ENCODE measurements around the gene LHX3. TPM values are rescaled to one million over a fixed set of nuclear protein-coding genes. Genes with fewer than 3 reads are reported as not detected.

LHX3 gene
- total RNA-seq, 6 experiments from 2014 or later: not detected

DNA sequence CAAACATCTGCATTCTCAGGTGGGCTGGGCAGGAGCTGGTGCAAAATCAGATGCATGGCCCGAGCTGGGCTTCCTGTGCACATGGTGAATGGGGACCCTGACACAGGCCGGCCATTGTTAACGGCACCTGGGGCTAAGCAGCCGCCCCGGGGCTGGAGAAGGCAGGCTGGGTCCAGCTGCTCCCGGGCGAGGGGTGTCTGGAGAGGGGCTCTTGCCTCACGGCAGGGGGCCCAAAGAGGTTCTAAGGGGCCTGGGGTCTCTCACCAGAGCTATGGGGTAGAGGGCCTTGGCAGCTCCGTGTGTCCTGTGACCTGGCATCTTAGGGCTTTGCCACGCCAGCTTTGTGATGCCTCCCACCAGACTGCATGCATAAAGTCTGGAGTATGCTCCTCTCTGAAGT, 45.7 kb upstream of the LHX3 start:
- peaks cover 9% of the 10 kb centered on the region for H3K4me1 Mint-ChIP-seq (ENCODE audit: low read depth)
- no peak overlapping the region for H3K27ac Mint-ChIP-seq
- H3K9me3 Mint-ChIP-seq: no peaks in the 10 kb centered on the region
- peaks cover 23% of the 10 kb centered on the region for H3K27me3 Mint-ChIP-seq (ENCODE audit: insufficient read depth)
- no peak overlapping the region for H3K4me3 Mint-ChIP-seq
- DNase-seq: no peak
- no peaks in the 10 kb centered on the region for H3K36me3 Mint-ChIP-seq (ENCODE audit: low read depth)
- TF ChIP-seq, protein P1, sequence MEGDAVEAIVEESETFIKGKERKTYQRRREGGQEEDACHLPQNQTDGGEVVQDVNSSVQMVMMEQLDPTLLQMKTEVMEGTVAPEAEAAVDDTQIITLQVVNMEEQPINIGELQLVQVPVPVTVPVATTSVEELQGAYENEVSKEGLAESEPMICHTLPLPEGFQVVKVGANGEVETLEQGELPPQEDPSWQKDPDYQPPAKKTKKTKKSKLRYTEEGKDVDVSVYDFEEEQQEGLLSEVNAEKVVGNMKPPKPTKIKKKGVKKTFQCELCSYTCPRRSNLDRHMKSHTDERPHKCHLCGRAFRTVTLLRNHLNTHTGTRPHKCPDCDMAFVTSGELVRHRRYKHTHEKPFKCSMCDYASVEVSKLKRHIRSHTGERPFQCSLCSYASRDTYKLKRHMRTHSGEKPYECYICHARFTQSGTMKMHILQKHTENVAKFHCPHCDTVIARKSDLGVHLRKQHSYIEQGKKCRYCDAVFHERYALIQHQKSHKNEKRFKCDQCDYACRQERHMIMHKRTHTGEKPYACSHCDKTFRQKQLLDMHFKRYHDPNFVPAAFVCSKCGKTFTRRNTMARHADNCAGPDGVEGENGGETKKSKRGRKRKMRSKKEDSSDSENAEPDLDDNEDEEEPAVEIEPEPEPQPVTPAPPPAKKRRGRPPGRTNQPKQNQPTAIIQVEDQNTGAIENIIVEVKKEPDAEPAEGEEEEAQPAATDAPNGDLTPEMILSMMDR (IDR thresholded peaks at IDR 0.05): no peak

DNA sequence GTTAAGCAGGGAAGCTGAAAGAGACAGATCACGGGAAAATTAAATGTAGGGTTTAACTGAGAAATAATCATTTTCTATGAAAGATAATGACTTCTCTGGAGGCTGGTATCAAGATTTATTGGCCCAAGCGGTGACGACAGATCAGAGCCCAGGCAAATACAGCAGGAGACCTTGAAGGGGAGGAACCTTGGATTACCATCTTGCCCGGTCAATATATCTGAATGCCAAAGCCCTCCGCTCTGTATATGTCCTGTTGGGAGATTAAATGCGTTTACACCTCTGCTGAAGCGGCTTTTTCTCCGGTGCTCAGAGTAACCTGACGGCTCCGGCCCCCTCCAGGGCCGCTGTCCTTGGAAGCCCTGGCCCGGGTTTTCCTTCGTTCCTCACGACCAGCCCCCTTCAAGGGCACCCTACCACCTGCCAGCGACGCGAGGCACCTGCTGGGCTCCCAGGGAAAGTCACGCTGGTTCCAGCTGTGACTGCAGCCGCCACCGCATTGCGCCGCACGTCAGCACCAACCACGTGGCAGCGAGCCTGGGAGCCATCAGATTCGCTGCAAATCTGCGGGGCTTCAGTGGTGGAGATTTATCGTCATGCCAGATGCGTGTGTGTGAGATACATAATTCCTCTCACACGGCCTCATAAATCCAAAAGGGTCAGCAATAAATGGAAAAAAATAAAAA, 45.1 kb upstream of the LHX3 start:
- Mint-ChIP-seq H3K9me3 (no peaks in the 10 kb centered on the region), H3K4me1 (ENCODE audit: low read depth) (peaks cover 5% of the 10 kb centered on the region), H3K27me3 (ENCODE audit: insufficient read depth) (peaks cover 23% of the 10 kb centered on the region), H3K36me3 (ENCODE audit: low read depth) (no peaks in the 10 kb centered on the region), H3K27ac (no peak overlapping the region), H3K4me3 (no peak overlapping the region)
- TF ChIP-seq, protein P1 (IDR thresholded peaks at IDR 0.05): no peak
- DNase-seq: no peak

DNA sequence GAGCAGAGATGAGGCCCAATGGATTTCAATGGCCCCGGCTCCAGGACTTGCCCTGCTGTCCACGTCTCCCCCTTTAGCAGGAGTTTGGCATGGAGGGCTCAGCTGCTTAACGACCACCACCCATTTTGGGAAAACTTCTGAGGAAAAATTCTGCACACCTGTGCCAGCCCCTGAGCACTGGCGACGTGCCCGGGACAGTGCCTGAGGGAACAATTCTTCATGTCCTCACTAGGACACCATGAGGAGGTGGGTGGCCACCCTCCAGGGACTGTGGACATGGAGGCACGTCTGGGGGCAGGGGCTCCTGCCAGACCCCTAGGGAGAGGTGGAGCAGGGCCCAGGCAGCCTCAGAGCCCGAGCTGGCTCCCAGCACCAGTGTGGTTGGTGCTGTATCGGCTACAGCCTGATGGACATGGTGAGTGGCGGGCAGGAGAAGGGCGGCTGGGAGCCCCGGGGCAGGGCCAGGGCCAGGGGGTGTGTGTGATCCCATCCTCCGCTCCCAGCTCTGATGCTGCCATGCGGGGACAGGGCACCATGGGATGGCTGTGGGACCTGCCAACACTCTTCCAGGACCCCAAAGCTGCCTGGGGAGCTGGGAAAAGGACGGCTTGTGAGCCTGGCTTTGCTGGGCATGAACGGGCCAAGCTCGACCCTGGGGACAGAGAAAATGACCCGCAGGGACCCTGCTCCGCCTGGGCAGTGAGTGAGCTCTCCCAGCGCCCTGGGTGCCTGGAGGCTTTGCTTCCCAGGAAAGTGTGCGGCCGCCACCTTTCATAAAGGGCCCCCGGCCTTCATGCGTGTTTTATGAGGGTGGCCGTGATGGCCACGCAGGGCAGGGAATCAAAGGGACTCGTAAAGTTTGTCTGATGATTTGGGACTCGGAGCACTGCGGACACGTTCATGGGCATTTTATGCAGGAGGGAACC, 44.3 kb upstream of the LHX3 start:
- peaks cover 23% of the 10 kb centered on the region for H3K27me3 Mint-ChIP-seq (ENCODE audit: insufficient read depth)
- DNase-seq: no peak
- no peaks in the 10 kb centered on the region for H3K9me3 Mint-ChIP-seq
- TF ChIP-seq, protein P1 (IDR thresholded peaks at IDR 0.05): no peak
- no peak overlapping the region for H3K27ac Mint-ChIP-seq
- H3K36me3 Mint-ChIP-seq (ENCODE audit: low read depth): no peaks in the 10 kb centered on the region
- peaks cover 10% of the 10 kb centered on the region for H3K4me1 Mint-ChIP-seq (ENCODE audit: low read depth)
- H3K4me3 Mint-ChIP-seq: no peak overlapping the region

DNA sequence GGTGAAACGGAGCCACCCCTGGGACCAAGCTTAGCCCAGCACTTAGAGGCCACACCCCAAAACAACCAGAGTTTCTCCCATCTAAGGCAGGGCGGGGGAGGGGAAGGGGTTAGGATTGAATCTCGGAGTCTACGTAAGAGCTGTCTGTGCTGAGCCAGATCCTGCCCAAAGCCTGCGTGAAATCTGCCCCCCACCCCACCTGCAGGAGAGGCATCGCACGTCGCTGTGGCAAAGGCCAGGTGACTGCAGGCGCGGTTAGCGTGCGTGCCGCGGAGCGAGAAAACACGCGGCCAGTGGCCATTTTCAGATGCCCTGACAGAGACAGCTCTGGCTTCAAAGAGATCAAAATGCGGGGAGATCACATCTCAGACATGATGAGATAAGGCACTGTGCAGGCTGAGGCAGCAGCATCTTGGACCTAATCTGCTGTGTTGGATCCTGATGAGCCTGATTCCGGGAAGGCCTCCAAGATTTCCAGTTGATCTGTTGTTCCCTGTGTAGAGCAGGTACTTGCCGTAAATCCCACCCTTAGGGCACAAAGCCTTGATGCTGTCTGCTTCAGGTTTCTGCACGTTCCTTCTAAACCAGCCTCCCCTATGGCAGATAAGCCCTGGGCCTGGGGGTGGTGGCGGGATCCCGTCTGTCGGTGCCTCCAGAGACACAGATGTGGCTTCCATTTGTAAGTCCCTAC, 43.2 kb upstream of the LHX3 start:
- H3K27ac Mint-ChIP-seq: no peak overlapping the region
- TF ChIP-seq, protein P1 (IDR thresholded peaks at IDR 0.05): no peak
- no peak for DNase-seq
- H3K4me3 Mint-ChIP-seq: no peak overlapping the region
- H3K4me1 Mint-ChIP-seq (ENCODE audit: low read depth): peaks cover 21% of the 10 kb centered on the region
- H3K9me3 Mint-ChIP-seq: no peaks in the 10 kb centered on the region
- peaks cover 23% of the 10 kb centered on the region for H3K27me3 Mint-ChIP-seq (ENCODE audit: insufficient read depth)
- no peaks in the 10 kb centered on the region for H3K36me3 Mint-ChIP-seq (ENCODE audit: low read depth)

DNA sequence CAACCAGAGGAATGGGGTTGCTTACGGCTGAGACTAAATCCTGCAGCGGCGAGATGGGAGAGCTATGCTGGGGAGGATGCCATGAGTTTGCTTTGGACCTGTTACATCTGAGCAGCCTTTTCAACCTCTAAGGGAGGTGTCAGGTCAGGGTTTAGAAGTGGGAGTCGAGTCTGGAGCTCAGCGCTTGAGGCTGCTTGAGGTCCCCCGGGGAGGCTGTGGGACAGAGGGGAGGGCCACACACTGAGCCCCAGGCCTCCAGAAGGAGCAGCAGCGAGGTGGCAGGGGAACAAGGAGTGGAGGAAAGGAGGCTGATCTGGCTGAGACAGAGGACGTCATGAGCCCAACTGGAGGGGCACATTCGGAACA, 42.6 kb upstream of the LHX3 start:
- TF ChIP-seq, protein P1 (IDR thresholded peaks at IDR 0.05): no peak
- H3K36me3 Mint-ChIP-seq (ENCODE audit: low read depth): no peaks in the 10 kb centered on the region
- H3K4me3 Mint-ChIP-seq: no peak overlapping the region
- no peak overlapping the region for H3K27ac Mint-ChIP-seq
- DNase-seq: no peak
- H3K27me3 Mint-ChIP-seq (ENCODE audit: insufficient read depth): peaks cover 23% of the 10 kb centered on the region
- no peaks in the 10 kb centered on the region for H3K9me3 Mint-ChIP-seq
- H3K4me1 Mint-ChIP-seq (ENCODE audit: low read depth): peaks cover 23% of the 10 kb centered on the region

All from HFFc6 (cell line).